Heart left ventricle (tissue), 16 donors: ENCODE measurements around the gene ANKRD29. TPM values are rescaled to one million over a fixed set of nuclear protein-coding genes. Genes with fewer than 3 reads are reported as not detected.
"Not testable (repeated sequence)": the region's sequence is repeated elsewhere in the genome, so short reads cannot be mapped to it uniquely, and the experiment has no call there.

ENCODE experiments used
- ATAC-seq, 4 donors: fragments of 200-7000 bp; cut with Tn5 transposase; one replicate each; pipeline ENCODE4 v1.9.1; 2020 to 2022; ENCODE audit warnings: moderate library complexity in 4 of 4, mild to moderate bottlenecking in 3 of 4, moderate number of reproducible peaks in 1 of 4
- DNase-seq, 5 donors: peaks; one replicate each; pipeline ENCODE4 v3.0.0-alpha.2; 2020
- H3K27ac ChIP-seq, 12 donors: fragments of 200-600 bp; sonication (generic) in 4 of 12; one replicate each; pipeline versions ENCODE4 v1.5.0 to v1.8.0; 2016 to 2022; ENCODE audit warnings: mild to moderate bottlenecking in 2 of 12
- H3K27me3 ChIP-seq, 9 donors: fragments of 200-600 bp; sonication (generic) in 2 of 9; one replicate each; pipeline versions ENCODE4 v1.5.1 to v1.8.0; 2016 to 2022; ENCODE audit warnings: mild to moderate bottlenecking in 3 of 9
- H3K36me3 ChIP-seq, 9 donors: fragments of 200-600 bp; sonication (generic) in 2 of 9; one replicate each; pipeline versions ENCODE4 v1.5.0 to v1.8.0; 2018 to 2022; ENCODE audit warnings: mild to moderate bottlenecking in 2 of 9
- H3K4me1 ChIP-seq, 12 donors: fragments of 200-600 bp; sonication (generic) in 4 of 12; one replicate each; pipeline versions ENCODE4 v1.5.0 to v1.8.0; 2016 to 2022; ENCODE audit warnings: mild to moderate bottlenecking in 3 of 12
- H3K4me3 ChIP-seq, 12 donors: fragments of 200-600 bp; sonication (generic) in 4 of 12; one replicate each; pipeline versions ENCODE4 v1.5.0 to v1.8.0; 2017 to 2022; ENCODE audit warnings: mild to moderate bottlenecking in 9 of 12, moderate library complexity in 4 of 12
- H3K9me3 ChIP-seq, 12 donors: fragments of 200-600 bp; sonication (generic) in 4 of 12; one replicate each; pipeline versions ENCODE4 v1.5.0 to v1.8.0; 2016 to 2022; ENCODE audit warnings: mild to moderate bottlenecking in 1 of 12
- POLR2A ChIP-seq, 2 donors: fragments of 450-650 bp; IDR thresholded peaks; one replicate each; pipeline ENCODE4 v1.6.1; 2017; ENCODE audit warnings: antibody characterized with exemption in 2 of 2, mild to moderate bottlenecking in 2 of 2, moderate library complexity in 2 of 2
- WGBS, 4 donors: extraction: QIAGEN DNeasy Blood & Tissue Kit in 2 of 4; methylation state at CpG; one replicate each; pipeline versions ENCODE4 v1.1.5 to v1.1.7; 2013 to 2018; 5-methylcytosine and 5-hydroxymethylcytosine counted together
- intact Hi-C, 10 donors: fragments of 100-400 bp; cut with DNase I; formaldehyde crosslinking; loops; one replicate each; pipeline versions ENCODE4 v1.11.1 to v1.14.2; 2022
- polyA plus RNA-seq, 2 donors: library from polyadenylated mRNA; stranded (reverse); fragments of 200-250 nt; gene quantifications; one replicate each; pipeline ENCODE4 v1.2.3, GENCODE V29; 2013
- total RNA-seq, 9 donors: library from RNA; depleted of rRNA in 2 of 9; stranded (reverse); fragments of >200 nt in 2 of 9; fragmentation: NEBNext Ultra II Directional in 3 of 9; extraction: Animal tissue kit (Norgen Biotek cat#: 25700) in 3 of 9; gene quantifications; one replicate each; pipeline versions ENCODE4 v1.1.0 to v1.2.4, GENCODE V29; 2016 to 2023
- TF ChIP-seq, protein P1 (sequence below), 12 donors: fragments of 200-600 bp; sonication (generic) in 4 of 12; IDR thresholded peaks; one replicate each; pipeline versions ENCODE4 v1.5.0 to v1.8.0; 2018 to 2022; ENCODE audit warnings: antibody characterized with exemption in 12 of 12, mild to moderate bottlenecking in 5 of 12
- donor health status: ischemic (EF 13 %, LVEDD 7.1; RV severe dilation, severe dysfunction).
- donor health status: healthy with polysubstance abuse.
- donor health status: DM: no; HTN: yes; CAD: no.
- donor health status: DM: no; HTN: no; CAD: no.
- donor health status: ischemic (EF 25% LVEDD 6.9; RV normal size, moderate dysfunction).
- donor health status: ischemic (EF 25% LVEDD 5.7; RV mildly dilated, moderate dysfunction).
- donor health status: healthy.
- donor health status: DM: yes; HTN: yes; CAD: no.
- donor health status: ischemic (EF 35%, LVEDD 5.7; RV mildly dilated, moderate dysfunction).
- donor health status: nonischemic (EF 11% LVEDD 7.7; RV severe dilation, severe dysfunction).
- donor health status: DM: yes; HTN: yes; CAD: no.
- donor health status: PGD.
- donor health status: ischemic (EF 29% LVEDD 5.4; RV normal size, mild dysfunction).
- donor health status: nonischemic (EF 23%, LVEDD 6.1; RV moderate dilation, normal function).

Gene ANKRD29
- total and polyA plus RNA-seq, 11 donors, result 1.7 to 7.1 (median 4.9) TPM

DNA sequence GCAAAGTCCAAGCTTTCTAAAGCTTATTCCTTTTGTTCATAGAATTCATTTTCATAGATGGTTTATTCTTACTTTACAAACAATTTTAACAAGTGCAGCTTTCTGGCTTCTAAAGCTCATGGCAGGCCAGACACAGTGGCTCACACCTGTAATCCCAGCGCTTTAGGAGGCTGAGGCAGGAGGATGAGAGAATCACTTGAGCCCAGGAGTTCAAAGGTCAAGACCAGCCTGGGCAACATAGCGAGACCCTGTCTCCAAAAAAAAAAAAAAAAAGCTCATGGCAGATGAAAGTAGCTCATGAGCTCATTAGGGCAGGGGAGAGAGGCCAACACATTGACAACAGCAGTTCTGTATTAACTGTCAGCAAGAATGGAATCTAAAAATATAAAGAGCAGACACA lies 48.3 kb downstream of the ANKRD29 start:
- Histone ChIP-seq H3K36me3 (peaks cover 0 to 9% (median 0%) of the 10 kb centered on the region in 9 donors), H3K9me3 (no peaks in the 10 kb centered on the region), H3K27ac (no peak overlapping the region), H3K4me3 (no peak overlapping the region), H3K27me3 (peaks cover 0 to 2% (median 0%) of the 10 kb centered on the region in 9 donors), H3K4me1 (peaks cover 0 to 11% (median 3%) of the 10 kb centered on the region in 12 donors)
- DNase-seq, result no peak
- intact Hi-C loops, result loop anchor here in 1 of 10 donors (10.0 kb wide), 1 partner anchor 300 kb away; no protein-coding TSS in a partner anchor
- ATAC-seq, result no peak
- TF ChIP-seq, protein P1, sequence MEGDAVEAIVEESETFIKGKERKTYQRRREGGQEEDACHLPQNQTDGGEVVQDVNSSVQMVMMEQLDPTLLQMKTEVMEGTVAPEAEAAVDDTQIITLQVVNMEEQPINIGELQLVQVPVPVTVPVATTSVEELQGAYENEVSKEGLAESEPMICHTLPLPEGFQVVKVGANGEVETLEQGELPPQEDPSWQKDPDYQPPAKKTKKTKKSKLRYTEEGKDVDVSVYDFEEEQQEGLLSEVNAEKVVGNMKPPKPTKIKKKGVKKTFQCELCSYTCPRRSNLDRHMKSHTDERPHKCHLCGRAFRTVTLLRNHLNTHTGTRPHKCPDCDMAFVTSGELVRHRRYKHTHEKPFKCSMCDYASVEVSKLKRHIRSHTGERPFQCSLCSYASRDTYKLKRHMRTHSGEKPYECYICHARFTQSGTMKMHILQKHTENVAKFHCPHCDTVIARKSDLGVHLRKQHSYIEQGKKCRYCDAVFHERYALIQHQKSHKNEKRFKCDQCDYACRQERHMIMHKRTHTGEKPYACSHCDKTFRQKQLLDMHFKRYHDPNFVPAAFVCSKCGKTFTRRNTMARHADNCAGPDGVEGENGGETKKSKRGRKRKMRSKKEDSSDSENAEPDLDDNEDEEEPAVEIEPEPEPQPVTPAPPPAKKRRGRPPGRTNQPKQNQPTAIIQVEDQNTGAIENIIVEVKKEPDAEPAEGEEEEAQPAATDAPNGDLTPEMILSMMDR (IDR thresholded peaks at IDR 0.05), result no peak
- no peak for TF ChIP-seq POLR2A (IDR thresholded peaks at IDR 0.05)
- WGBS, 4 donors, result 90 to 99% (median 96%) methylated on average over 2 of the region's 2 CpGs

DNA sequence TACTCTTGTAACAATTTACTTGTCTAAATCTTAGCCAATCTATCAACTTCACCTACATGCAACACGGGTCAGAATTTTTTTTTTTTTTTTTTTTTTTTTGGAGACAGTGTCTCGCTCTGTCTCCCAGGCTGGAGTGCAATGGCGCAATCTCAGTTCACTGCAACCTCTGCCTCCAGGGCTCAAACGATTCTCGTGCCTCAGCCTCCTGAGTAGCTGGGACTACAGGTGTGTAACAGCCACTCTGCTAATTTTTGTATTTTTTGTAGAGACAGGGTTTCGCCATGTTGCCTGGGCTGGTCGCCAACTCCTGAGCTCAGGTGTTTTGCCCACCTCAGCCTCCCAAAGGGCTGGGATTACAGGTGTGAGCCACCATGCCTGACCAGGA lies 49.6 kb downstream of the ANKRD29 start:
- WGBS, 4 donors, result 91 to 97% (median 94%) methylated on average over 7 of the region's 7 CpGs
- H3K4me3 ChIP-seq, H3K9me3 ChIP-seq, ATAC-seq, H3K27me3 ChIP-seq, DNase-seq, H3K4me1 ChIP-seq, H3K27ac ChIP-seq: not testable (repeated sequence)
- H3K36me3 ChIP-seq, result peaks cover 0 to 10% (median 0%) of the 10 kb centered on the region in 9 donors
- intact Hi-C loops, result loop anchor here in 1 of 10 donors (10.0 kb wide), 1 partner anchor 302 kb away; no protein-coding TSS in a partner anchor

DNA sequence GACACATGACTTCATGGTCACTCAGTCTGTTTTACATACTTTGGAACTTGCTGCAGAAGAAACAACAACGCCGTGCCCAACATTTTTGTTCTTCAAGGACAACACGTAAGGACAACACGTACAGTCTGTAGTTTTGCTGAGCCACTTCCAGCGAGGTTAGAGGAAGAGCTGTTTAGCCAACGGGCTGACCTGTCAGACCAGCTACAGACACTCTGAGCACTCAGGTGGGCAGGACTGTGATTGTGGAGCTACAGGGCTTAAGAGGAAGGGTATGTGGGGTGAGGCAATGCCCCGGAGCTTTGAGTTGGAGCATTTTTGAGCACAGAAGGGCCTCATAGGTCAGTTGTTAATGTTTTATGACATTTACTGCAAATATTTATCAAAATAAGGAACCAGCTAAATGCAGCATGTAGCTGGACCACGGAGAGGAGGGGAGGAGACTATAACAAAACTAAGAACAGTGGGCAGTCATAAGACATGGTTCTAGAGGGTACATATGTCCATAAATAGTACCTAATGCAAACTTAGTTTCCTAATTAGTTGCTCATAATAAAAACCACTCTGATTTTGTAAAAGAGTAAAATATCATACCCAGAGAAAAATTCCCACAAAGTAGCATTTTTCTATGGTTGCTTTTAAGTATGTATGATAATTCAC lies 50.1 kb downstream of the ANKRD29 start:
- H3K27ac ChIP-seq, result no peak overlapping the region
- intact Hi-C loops, result loop anchor here in 1 of 10 donors (10.0 kb wide), 1 partner anchor 302 kb away; no protein-coding TSS in a partner anchor
- no peak overlapping the region for H3K4me3 ChIP-seq
- no peaks in the 10 kb centered on the region for H3K27me3 ChIP-seq
- TF ChIP-seq POLR2A (IDR thresholded peaks at IDR 0.05), result no peak
- TF ChIP-seq, protein P1 (IDR thresholded peaks at IDR 0.05), result no peak
- H3K4me1 ChIP-seq, result peaks cover 0 to 7% (median 0%) of the 10 kb centered on the region in 12 donors
- peaks cover 0 to 10% (median 0%) of the 10 kb centered on the region in 9 donors for H3K36me3 ChIP-seq
- DNase-seq, result no peak
- no peak for ATAC-seq
- no peaks in the 10 kb centered on the region for H3K9me3 ChIP-seq
- 81 to 86% (median 85%) methylated on average over 8 of the region's 8 CpGs for WGBS, 4 donors

DNA sequence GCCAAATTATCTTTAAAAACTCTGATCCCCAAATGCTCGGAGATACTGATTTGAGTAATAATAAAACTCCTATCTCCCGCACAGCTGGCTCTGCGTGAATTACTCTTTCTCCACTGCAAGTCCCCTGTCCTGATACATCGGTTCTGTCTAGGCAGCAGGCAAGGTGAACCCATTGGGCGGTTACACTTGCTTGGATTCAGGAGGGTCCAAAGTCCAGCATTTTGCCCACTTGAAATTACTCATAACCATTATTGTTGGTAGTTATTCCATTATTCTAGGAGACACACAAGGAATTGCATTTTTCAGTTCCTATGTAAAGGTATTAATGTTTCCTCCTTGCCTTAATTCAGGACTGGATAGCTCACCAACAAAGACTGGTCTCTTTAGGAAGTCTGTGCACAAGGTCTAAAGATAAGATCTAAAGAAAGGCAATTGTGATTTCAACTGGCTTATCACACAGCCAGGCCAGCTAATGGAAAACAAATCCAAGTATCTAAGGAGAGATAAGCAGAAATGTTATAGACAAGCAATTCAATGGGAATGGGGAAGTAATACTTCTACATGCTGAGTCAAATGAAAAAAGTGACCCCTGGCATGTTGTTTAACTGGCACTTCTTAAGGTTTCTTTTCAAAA lies 53.2 kb downstream of the ANKRD29 start:
- DNase-seq, result no peak
- H3K4me3 ChIP-seq, result no peak overlapping the region
- peaks cover 0 to 16% (median 0%) of the 10 kb centered on the region in 9 donors for H3K36me3 ChIP-seq
- H3K9me3 ChIP-seq, result no peaks in the 10 kb centered on the region
- intact Hi-C loops, result loop anchor here in 1 of 10 donors (10.0 kb wide), 1 partner anchor 305 kb away; no protein-coding TSS in a partner anchor
- ATAC-seq, result no peak
- WGBS, 4 donors, result 93 to 97% (median 95%) methylated on average over 5 of the region's 5 CpGs
- H3K27ac ChIP-seq, result no peak overlapping the region
- peaks cover 0 to 7% (median 0%) of the 10 kb centered on the region in 12 donors for H3K4me1 ChIP-seq
- H3K27me3 ChIP-seq, result no peaks in the 10 kb centered on the region
- TF ChIP-seq, protein P1 (IDR thresholded peaks at IDR 0.05), result no peak
- no peak for TF ChIP-seq POLR2A (IDR thresholded peaks at IDR 0.05)
